PFSK-1 (cell line): ENCODE results near the gene ANKRD13B.

Experiments
- FOXP2 ChIP-seq: optimal IDR thresholded peaks from 2 replicates; pipeline ENCODE3; 2011; ENCODE audit warnings: borderline replicate concordance, control low read depth, inconsistent platforms; ENCODE audit not compliant: insufficient read depth; ENCODE audit errors: extremely low read length, extremely low read depth
- POLR2AphosphoS5 ChIP-seq: IDR thresholded peaks from 2 replicates; pipeline ENCODE4 v1.6.1; 2012; ENCODE audit warnings: low read depth, mild to moderate bottlenecking, control low read depth, low read length, moderate library complexity
- SIN3A ChIP-seq: IDR thresholded peaks from 2 replicates; pipeline ENCODE4 v1.6.1; 2012; ENCODE audit warnings: mild to moderate bottlenecking, low read length, moderate library complexity, borderline replicate concordance; ENCODE audit not compliant: insufficient read depth
- TAF1 ChIP-seq: IDR thresholded peaks from 2 replicates; pipeline ENCODE4 v1.6.1; 2012; ENCODE audit warnings: low read length, control low read depth, borderline replicate concordance; ENCODE audit not compliant: insufficient read depth
- TF ChIP-seq, protein P1 (sequence below), 2 experiments: IDR thresholded peaks; 2 replicates each; pipeline versions ENCODE4 v1.6.1 to v1.8.0; 2011 to 2012; ENCODE audit warnings: low read depth in 2 of 2, low read length in 2 of 2, control low read depth in 1 of 2, inconsistent platforms in 1 of 2, mild to moderate bottlenecking in 1 of 2, moderate library complexity in 1 of 2; ENCODE audit not compliant: insufficient read depth in 1 of 2

ANKRD13B gene

DNA sequence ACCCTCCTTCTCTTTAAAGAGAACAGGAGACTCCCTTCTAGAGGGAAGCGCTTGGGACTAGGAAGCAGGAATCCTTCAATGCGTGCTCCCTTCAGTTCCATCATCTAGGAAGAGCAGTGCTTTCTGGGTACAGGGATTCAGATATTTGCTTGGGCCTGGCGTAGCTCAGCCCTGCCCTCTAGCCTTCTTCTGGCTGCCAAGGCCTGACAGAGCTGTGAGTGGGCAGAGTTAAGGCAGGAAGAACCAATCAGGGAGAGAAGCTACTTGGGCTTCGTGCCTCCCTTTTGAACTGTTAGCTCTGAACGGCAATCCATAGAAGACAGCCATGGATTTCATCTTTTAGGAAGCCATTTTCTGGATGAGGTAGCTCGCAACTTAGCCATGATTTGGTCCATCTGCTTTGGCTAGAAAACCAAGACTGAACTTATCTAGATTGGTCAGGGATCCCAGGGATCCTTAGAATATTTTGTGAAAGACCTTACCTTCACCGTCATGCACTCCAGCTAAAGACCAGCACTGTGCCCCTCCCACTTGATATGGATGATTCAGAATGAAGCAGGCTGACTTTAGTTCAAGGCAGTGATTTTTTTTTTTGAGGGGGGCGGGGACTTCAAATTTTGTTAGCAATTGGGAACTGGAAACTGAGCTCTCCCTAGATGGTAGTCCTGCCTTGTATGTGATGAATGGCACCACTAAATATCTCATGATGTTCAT lies 32.3 kb downstream of the ANKRD13B start:
- TF ChIP-seq TAF1 (no peak), FOXP2 (no peak), SIN3A (no peak), POLR2AphosphoS5 (no peak)
- TF ChIP-seq, protein P1, sequence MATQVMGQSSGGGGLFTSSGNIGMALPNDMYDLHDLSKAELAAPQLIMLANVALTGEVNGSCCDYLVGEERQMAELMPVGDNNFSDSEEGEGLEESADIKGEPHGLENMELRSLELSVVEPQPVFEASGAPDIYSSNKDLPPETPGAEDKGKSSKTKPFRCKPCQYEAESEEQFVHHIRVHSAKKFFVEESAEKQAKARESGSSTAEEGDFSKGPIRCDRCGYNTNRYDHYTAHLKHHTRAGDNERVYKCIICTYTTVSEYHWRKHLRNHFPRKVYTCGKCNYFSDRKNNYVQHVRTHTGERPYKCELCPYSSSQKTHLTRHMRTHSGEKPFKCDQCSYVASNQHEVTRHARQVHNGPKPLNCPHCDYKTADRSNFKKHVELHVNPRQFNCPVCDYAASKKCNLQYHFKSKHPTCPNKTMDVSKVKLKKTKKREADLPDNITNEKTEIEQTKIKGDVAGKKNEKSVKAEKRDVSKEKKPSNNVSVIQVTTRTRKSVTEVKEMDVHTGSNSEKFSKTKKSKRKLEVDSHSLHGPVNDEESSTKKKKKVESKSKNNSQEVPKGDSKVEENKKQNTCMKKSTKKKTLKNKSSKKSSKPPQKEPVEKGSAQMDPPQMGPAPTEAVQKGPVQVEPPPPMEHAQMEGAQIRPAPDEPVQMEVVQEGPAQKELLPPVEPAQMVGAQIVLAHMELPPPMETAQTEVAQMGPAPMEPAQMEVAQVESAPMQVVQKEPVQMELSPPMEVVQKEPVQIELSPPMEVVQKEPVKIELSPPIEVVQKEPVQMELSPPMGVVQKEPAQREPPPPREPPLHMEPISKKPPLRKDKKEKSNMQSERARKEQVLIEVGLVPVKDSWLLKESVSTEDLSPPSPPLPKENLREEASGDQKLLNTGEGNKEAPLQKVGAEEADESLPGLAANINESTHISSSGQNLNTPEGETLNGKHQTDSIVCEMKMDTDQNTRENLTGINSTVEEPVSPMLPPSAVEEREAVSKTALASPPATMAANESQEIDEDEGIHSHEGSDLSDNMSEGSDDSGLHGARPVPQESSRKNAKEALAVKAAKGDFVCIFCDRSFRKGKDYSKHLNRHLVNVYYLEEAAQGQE (IDR thresholded peaks at IDR 0.05; ENCODE audit: insufficient read depth in 1 of 2, low read depth in 2 of 2, low read length in 2 of 2) = no peak

DNA sequence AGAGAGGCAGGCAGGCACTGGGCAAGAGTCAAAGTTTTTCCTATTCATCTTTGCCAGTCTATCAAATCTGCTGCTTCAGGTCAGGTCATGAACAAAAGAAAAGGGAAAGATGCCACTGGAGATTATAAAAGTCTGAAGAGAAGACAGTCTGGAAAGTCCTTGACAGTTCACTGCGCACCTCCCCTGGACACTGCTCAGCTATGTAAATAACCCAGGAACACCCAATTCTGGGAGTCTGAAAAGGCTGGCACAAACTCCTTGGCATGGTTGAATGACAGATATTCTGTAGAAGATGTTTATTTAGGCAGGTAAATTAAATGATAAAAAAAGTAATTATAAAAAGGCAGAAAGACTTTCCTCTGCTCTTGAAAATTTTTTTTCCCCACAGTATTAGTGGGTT lies 35.0 kb downstream of the ANKRD13B start:
- TF ChIP-seq POLR2AphosphoS5 (no peak), FOXP2 (no peak), SIN3A (no peak), TAF1 (no peak)
- TF ChIP-seq, protein P1 (IDR thresholded peaks at IDR 0.05; ENCODE audit: insufficient read depth in 1 of 2, low read depth in 2 of 2, low read length in 2 of 2) = no peak

DNA sequence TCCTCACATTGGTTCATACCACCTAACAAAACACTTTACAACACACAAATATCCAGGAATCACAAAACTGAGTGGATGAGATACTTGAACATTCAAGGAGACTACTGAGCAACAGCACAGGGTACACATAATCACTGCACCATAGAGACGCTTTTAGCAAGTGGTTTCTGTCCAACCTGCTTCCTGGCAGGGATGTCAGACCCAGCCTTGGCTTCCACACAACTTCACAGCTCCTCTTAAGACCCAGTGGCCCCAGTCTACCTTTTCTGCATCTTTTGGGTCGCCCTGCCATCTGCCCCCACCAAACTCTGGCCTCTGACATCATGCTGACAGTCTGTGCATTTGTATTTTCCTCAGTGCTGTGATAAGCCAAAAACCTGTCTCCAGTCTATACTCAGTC lies 35.7 kb downstream of the ANKRD13B start:
- no peak for TF ChIP-seq TAF1
- TF ChIP-seq POLR2AphosphoS5 = no peak
- TF ChIP-seq, protein P1 (IDR thresholded peaks at IDR 0.05; ENCODE audit: insufficient read depth in 1 of 2, low read depth in 2 of 2, low read length in 2 of 2) = no peak
- TF ChIP-seq SIN3A = no peak
- no peak for TF ChIP-seq FOXP2

DNA sequence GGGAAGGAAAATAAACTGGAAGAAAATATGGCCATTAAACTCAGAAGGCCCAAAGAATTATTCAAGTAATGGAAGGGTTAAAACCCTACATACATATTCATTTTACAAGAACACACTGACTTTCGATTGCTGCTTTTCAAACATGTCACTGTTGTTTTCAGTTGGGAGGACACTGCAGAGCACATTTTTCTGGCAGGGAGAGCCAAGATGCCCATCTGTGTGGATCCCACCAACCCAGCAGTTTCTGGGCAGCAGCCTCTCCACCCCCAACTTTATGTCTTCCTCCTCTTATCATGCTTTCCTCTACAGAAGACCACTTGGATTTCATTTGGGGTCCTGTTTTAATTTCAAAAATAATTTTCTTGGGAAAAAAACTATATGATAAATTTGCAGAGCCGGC lies 36.9 kb downstream of the ANKRD13B start:
- TF ChIP-seq SIN3A (no peak), POLR2AphosphoS5 (no peak), TAF1 (no peak)
- TF ChIP-seq, protein P1 (IDR thresholded peaks at IDR 0.05; ENCODE audit: insufficient read depth in 1 of 2, low read depth in 2 of 2, low read length in 2 of 2) = no peak
